ENCODE results near the gene LHX3. TPM values are rescaled to one million over a fixed set of nuclear protein-coding genes. Genes with fewer than 3 reads are reported as not detected.

LHX3 gene
- total RNA-seq, 4 donors from 2014 or later: not detected

- Histone ChIP-seq H3K4me3 (replicated peaks in 1 of 3) (no peak overlapping the region), H3K9me3 (no peaks in the 10 kb centered on the region), H3K27ac (no peak overlapping the region), H3K4me1 (no peaks in the 10 kb centered on the region), H3K36me3 (no peaks in the 10 kb centered on the region), H3K27me3 (no peaks in the 10 kb centered on the region)
- no peak for DNase-seq
- WGBS, 2 donors: 57 to 67% methylated on average over 6 to 8 of the region's 8 CpGs
- TF ChIP-seq POLR2A (IDR thresholded peaks at IDR 0.05) (no peak), CTCF (IDR thresholded peaks at IDR 0.05) (no peak)
- intact Hi-C loops (cut with DNase I): no loop called here
Measured at GRCh38 chr9:136181784-136182419, 23.0 kb downstream of the LHX3 start.

- 78 to 82% methylated on average over 10 to 11 of the region's 11 CpGs for WGBS, 2 donors
- TF ChIP-seq POLR2A (IDR thresholded peaks at IDR 0.05) (no peak), CTCF (IDR thresholded peaks at IDR 0.05) (no peak)
- H3K9me3 ChIP-seq: no peaks in the 10 kb centered on the region
- no peaks in the 10 kb centered on the region for H3K36me3 ChIP-seq
- H3K4me3 ChIP-seq (replicated peaks in 1 of 3): no peak overlapping the region
- no peak for DNase-seq
- H3K4me1 ChIP-seq: no peaks in the 10 kb centered on the region
- intact Hi-C loops (cut with DNase I): no loop called here
- H3K27ac ChIP-seq: no peak overlapping the region
- no peaks in the 10 kb centered on the region for H3K27me3 ChIP-seq
Measured at GRCh38 chr9:136180586-136180985, 24.3 kb downstream of the LHX3 start.

- WGBS, 2 donors: 92 to 95% methylated on average over 12 to 13 of the region's 13 CpGs
- no peak for DNase-seq
- Histone ChIP-seq H3K4me1 (no peaks in the 10 kb centered on the region), H3K4me3 (replicated peaks in 1 of 3) (no peak overlapping the region), H3K36me3 (no peaks in the 10 kb centered on the region), H3K27me3 (no peaks in the 10 kb centered on the region), H3K27ac (no peak overlapping the region), H3K9me3 (no peaks in the 10 kb centered on the region)
- no peak for TF ChIP-seq CTCF (IDR thresholded peaks at IDR 0.05)
- no peak for TF ChIP-seq POLR2A (IDR thresholded peaks at IDR 0.05)
- intact Hi-C loops (cut with DNase I): loop anchor here (10.0 kb wide), 1 partner anchor 105 kb away; no protein-coding TSS in a partner anchor
Measured at GRCh38 chr9:136179761-136180160, 25.2 kb downstream of the LHX3 start.

GRCh38 chr9:136179101-136179616, 25.8 kb downstream of the LHX3 start:
- no peak overlapping the region for H3K27ac ChIP-seq
- TF ChIP-seq POLR2A (IDR thresholded peaks at IDR 0.05) (no peak), CTCF (IDR thresholded peaks at IDR 0.05) (no peak)
- H3K27me3 ChIP-seq: no peaks in the 10 kb centered on the region
- H3K4me1 ChIP-seq: no peaks in the 10 kb centered on the region
- DNase-seq: no peak
- 56 to 66% methylated on average over 9 to 12 of the region's 12 CpGs for WGBS, 2 donors
- H3K36me3 ChIP-seq: no peaks in the 10 kb centered on the region
- no peak overlapping the region for H3K4me3 ChIP-seq (replicated peaks in 1 of 3)
- intact Hi-C loops (cut with DNase I): loop anchor here (10.0 kb wide), 1 partner anchor 106 kb away; no protein-coding TSS in a partner anchor
- no peaks in the 10 kb centered on the region for H3K9me3 ChIP-seq

GRCh38 chr9:136178773-136179075, 26.2 kb downstream of the LHX3 start:
- WGBS, 2 donors: 37 to 65% methylated on average over 5 to 7 of the region's 8 CpGs
- H3K9me3 ChIP-seq: no peaks in the 10 kb centered on the region
- intact Hi-C loops (cut with DNase I): loop anchor here (10.0 kb wide), 1 partner anchor 106 kb away; no protein-coding TSS in a partner anchor
- TF ChIP-seq POLR2A (IDR thresholded peaks at IDR 0.05) (no peak), CTCF (IDR thresholded peaks at IDR 0.05) (no peak)
- no peak overlapping the region for H3K4me3 ChIP-seq (replicated peaks in 1 of 3)
- H3K27ac ChIP-seq: no peak overlapping the region
- no peaks in the 10 kb centered on the region for H3K4me1 ChIP-seq
- no peaks in the 10 kb centered on the region for H3K36me3 ChIP-seq
- no peak for DNase-seq
- H3K27me3 ChIP-seq: no peaks in the 10 kb centered on the region
